Ammon's horn (tissue), 1 donor: ENCODE data around the gene ZC3H18.

Experiments
- DNase-seq: peaks from one replicate; pipeline ENCODE4 v3.0.0-alpha.2; 2016; ENCODE audit warnings: low spot score

The ZC3H18 gene

DNA sequence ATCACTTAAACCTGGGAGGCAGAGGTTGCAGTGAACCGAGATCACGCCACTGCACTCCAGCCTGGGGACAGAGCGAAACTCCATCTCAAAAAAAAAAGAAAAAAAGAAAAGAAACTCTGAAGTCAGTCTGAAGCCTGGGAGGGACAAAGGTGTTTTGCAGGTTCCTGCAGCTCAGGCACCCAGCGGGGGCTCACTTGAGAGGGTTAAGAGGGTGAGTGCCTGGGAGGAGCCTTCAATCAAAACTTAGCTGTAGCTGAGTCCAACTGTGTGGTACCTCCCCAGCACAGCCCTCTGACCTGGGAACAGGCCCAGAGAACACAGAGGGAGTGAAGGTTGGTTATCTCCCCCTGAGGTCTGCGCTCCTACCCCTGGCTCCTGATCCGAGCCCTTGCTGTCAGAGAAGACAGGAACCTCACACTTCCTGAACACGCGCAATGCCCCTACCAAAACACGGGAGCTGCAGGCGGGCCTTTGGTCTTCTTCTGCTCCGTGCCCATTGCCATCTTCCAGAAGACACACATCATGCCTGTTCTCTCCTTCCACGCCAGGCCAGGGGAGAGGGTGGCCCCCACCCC, 20.4 kb upstream of the ZC3H18 start:
- DNase-seq, result no peak

DNA sequence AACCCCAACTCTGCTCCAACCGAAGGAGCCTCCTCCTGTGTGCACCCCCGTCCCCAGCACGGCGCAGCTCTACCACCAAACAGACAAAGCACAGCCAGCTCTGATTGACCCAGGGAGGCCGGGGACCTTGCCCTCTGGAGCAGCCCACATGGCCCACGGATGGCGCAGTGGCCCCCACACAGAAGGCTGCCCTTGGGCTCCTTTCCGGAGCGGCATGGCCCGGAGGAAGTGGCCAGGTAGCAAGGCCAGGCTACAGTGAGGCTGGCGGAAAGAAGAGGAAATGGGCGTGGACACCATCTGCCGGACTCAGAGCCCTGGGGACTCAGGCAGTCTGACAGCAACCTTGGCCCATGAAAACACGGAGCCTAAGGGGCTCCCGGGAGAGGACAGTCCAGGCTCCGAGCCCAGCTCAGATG, 19.9 kb upstream of the ZC3H18 start:
- no peak for DNase-seq

DNA sequence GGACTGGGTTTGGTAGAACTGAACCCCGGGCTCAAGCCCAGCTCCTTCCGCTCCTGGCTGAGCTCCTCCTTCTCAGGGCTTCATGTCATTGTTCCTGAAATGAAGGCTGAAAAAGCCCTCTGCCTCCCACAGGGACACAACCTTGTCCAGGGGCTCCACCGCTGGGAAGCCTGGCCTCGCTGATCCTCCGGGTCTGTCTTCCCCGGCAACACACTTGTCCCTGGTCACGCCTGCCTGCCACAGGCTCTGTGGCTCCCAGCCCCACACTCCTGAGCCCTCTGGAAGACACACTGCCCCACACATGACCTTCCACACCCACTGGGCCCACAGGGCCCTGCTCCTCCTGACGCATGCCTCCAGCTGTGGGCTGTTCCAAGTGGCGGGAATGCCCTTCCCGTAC, 18.0 kb upstream of the ZC3H18 start:
- DNase-seq, result no peak

DNA sequence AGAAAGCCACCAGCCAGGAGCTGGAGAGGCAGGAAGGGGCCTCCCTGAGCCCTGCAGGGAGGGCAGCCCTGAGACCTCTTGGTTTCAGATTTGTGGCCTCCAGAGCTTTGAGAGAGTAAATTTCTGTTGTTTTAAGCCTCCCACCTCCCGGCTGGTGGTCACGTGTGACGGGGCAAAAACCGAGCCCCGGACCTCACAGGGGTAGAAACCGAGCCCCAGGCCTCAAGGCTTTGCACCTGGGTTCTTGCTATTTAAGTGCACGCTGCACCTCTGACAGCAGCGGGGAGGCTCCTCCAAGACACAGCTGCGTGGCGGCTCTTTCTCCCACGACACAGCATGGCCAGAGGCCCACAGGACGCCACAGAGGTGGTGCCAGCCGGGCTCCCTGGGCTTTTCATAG, 17.4 kb upstream of the ZC3H18 start:
- no peak for DNase-seq

DNA sequence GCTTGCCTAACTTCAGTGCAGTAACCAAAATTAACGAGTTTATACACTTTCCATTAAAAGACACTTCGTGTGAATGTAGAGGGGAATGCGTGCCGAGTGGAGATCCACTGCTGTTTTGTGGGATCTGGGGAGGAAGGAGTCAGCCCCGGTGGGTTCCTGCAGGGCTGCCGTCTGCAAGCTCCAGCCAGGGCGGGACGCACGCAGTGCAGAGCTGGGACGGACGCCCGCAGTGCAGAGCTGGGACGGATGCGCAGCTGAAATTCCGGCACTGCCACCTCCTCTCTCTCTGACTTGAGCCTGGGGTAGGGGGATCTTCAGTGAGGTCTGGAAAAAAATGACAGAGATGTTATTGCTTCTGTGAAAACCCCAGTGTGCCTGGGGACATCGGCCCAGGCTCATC, 16.5 kb upstream of the ZC3H18 start:
- no peak for DNase-seq

DNA sequence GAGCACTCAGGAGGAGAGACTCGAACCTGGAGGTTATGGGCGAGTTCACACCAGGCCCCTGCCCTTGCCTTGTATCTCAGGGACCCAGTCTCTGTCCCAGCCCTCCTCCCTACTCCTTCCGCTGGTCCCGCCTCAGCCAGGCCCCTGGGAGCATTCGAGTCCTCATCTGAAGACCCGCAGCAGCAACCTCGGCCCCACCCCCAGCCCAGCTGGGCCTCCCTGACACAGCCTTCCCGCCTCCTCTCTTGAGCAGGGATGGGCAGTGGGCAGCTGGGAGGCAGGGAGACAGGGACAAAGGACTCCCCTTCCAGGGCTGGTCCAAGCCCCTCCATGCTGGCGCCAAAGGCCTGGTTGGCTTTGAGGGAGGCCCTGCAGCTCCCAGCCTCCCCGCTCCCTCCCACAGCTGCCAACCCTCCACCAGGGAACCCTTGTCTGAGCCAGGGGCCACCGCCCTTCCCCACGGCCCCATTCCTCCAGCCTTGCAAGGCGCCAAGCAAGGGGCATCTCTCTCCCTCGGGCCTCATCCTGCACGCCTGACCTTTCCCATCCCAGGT, 15.4 kb upstream of the ZC3H18 start:
- DNase-seq, result no peak

DNA sequence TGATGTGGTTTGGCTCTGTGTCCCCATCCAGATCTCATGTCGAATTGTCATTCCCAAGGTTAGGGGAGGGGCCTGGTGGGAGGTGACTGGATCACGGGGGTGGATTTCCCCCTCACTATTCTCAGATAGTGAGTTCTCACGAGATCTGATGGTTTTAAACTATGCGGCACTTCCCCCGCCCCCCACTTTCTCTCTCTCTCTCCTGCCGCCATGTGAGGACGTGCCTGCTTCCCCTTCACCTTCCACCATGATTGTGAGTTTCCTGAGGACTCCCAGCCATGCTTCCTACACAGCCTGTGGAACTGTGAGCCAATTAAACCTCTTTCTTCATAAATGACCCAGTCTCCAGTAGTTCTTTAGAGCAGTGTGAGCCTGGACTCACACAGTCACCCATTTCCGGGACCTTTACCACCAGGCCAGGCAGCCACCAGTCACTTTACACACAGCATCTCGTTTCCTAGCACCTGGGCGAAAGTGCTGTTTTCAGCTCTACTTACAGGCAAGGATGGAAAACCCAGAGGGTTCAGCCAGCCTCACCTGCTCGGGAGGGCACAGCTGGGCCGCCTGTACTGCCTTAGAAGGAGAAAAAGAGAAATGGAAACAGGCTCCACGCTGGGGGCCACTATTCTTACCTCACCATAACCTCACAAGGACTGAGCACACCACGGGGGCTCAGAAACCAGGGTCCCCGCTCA, 13.8 kb upstream of the ZC3H18 start:
- DNase-seq, result no peak

DNA sequence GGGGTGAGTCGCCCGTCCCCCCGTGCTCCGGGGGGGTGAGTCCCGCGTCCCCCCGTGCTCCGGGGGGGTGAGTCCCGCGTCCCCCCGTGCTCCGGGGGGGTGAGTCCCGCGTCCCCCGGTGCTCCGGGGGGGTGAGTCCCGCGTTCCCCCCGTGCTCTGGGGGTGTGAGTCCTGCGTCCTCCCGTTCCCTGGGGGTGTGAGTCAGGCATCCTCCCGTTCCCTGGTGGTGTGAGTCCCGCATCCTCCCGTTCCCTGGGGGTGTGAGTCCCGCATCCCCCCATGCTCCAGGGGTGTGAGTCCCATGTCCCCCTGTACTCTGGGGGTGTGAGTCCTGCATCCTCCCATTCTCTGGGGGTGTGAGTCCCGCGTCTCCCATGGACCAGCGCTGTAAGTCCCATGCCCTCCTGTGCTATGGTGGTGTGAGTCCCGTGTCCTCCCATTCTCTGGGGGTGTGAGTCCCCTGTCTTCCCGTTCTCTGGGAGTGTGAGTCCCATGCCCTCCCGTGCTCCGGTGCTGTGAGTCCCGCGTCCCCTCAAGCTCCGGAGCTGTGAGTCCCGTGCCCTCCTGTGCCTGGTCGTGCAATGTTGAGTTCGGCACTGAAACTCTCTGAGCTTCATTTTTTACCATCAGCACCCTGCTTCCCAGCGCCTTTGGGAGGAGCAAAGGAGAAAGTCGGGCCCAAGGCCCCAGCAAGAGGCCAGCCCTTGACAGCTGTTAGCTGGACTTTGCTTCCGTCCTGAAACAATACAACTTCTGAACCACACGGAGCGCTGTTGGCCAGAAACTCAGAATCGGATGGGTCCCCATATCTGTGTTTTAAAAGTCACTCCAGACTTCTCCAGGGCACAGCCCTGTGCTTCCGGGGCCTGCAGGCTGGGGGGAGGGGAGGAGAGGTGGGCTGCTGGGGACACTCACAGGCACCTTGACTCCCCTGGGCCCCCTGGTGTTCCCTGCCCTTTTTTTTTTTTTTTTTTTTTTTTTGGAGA, 11.5 kb upstream of the ZC3H18 start:
- DNase-seq, result peak; percentile 45

DNA sequence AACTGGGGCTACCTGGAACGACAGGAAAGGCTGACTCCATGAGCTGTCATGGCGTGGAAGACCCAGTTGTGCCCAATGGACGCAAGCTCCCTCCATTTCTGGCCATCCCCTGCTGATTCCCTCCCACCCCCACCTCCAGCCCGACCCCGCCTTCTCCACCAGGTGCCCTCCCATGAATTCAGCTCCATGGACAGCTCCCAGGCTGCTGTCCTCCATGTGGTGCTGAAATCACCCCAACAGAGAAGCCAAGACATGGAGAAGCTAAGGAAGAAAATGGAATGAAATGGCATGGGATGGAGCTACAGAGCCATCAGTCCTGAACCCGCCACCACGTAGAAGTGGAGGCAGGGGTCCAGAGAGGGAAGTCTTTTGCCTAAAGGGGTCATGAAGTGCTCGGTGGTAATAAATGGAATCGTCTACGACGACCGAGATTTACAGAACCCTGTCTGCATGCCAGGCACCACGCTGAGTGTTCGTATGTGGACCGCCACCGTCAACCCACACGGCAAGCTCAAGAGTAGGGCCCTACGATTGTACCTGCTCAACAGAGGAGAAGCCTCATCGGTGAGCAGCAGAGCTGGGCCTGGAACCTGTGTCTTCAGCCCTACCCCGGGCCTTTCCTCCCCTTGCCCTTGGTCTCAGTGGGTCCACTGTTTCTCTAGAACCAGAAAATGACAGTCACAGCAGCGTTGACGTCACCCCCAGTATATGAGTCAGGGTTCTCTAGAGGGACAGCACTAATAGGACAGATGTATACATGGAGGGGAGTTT, 9.3 kb upstream of the ZC3H18 start:
- no peak for DNase-seq

DNA sequence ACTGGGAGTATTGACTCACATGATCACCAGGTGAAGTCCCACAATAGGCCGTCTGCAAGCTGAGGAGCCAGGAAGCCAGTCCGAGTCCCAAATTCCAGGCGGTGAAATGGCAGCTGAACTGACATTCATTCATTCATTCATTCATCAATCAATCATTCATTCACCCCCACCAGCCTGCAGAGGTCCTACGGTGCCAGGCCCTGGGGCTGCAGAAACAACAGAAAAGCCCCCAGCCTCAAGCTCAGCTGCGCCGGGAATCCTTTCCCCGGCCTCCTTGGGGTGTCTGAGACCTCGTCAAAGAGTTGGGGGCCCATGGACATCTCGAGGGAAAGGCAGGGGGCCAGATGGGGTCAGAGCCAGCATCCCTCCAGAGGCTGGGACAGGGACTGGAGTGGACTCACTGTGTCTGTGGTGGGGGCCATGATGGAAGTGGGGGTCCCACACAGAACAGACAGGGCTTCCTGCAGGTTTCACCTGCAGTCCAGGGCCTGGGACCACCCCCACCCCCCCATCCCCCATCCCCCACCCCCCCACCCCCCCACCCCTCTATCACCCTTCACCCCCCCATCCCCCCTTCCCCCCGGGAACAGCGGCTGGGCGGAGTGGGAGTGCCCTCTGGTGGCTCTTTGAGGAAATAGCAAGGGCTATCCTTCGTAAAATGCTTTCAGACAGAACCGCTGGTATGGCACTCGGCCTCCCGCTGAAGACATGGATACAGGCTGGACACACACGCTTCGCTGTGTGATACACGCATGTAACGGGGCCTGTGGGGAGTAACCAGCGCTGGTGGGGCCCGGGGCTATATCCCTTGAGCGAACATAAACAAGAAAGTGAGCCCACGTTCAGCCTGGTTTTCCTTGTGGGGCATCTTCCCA, 8.5 kb upstream of the ZC3H18 start:
- peak; percentile 62 for DNase-seq

DNA sequence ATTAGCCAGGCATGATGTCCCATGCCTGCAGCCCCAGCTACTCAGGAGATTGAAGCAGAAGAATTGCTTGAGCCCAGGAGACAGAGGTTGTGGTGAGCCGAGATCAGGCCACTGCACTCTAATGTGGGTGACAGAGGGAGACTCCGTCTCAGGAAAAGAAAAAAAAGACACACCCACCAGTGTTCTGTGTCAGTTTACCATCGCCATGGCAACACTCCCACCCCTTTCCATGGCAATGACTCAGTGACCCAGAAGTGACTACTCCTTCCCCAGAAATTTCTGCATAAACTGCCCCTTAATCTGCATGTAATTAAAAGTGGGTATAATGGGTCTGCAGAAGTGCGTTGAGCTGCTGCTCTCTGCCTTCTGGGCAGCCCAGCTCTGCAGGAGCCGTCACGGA, 4.0 kb upstream of the ZC3H18 start:
- no peak for DNase-seq

DNA sequence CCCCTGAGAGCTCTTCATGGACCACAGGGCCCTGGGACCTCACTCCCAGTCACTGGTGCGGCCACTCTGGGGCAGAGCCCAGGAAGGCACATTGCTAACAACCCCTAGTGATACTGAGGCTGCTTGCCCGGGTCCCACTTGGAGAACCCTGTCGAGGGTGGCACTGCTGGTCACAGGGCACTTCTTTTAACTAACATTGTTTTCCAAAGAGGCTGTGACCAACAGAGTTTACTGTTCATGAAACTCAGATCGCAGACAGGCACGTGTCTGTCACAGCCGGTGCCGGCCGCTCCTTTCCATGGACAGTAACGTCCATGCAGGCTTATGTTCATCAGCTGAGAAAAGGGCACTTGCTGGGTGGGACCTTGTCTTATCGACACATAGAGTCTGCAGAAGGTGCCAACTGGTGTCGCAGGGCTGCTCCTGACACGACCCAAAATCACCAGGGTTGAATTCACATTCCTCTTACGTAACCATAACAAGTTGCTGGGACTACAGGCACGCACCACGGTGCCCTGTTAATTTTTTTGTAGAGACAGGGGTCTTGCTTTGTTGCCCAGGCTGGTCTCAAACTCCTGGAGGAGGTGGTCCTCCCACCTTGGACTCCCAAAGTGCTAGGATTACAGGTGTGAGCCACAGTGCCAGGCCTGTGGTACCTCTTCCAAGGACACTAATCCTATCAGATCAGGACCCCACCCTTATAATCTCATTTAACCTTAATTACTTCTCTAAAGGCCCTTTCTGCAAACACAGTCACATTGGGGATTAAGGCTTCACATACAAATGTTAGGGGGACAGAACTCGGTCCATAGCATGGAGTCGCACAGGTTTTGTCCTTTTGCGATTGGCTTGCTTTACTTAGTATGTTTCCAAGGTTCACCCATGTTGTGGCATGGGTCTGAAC, 1.2 kb upstream of the ZC3H18 start:
- no peak for DNase-seq

DNA sequence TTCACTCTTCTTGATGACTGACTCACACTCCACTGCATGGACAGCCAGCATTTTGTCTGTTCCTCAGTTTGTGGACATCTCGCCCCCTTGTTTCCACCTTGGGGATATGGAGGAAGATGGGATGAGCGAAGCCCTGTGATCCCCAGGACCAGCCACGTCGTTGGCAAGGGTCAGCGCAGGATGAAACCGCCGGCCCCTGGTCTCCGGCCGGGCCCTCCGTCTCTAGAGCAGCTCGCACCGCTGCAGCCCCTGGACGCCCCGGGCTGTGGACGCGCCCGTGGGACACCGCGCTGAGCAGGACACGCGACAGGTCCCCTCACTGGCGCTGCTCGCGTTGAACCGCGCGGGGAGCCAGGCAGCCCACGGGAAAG, 604 bp upstream of the ZC3H18 start:
- no peak for DNase-seq

DNA sequence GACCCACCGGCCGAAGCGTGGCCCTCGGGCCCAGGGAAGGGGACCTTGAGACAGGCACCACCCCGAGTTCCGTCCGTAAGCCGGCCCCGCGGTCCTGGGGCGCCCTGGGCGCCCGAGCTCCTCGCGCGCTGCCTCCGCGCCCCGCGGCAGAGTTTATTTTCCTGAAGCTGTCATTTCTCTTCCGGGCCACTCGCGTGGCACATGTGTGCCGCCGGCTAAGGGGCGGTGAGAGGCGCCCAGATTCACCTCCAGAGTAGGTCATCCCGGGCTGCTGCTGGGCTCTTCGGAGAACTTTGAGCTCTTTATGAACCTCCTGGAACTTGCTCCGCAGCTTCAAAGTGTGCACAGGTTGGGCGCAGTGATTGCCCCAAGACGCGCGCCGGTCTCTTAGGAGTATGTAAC, 489 bp downstream of the ZC3H18 start:
- DNase-seq, result no peak

DNA sequence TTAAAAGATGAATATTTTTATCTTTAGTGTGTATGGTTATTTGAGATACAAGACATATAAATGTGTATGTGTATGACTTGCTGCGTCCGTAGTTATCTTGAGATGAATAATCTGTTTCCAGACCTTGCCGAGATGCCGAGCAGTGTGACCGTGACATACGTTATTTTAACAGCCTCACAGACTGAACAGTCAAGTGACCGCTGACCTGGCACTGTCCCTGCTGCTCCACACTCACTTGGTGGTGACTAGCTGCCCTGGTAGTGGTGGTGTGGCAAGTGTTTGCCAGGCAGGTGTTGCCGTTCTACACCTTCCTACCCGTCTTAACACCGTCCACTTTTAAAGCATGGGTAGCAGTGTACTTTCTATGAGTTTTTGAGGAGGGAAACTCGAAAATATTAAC, 5.0 kb downstream of the ZC3H18 start:
- DNase-seq, result no peak

DNA sequence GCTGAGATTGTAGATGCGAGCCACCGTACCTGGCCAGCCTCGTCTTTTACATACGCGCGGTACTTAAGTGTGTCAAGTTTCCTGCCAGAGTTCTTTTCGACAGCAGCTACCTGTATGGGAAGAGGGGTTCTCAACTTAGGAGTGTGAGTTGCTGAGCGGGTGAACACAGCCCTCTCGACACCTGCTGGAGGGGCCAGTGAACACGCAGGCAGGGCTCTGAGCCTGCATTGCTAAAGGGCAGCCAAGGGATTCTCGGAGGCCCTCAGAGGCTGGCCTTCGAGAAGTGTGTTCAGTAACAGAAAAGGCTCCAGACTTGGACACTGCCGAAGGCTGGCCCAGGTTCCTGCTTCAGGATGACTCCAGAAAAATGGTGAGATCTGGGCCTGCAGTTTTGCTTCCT, 6.1 kb downstream of the ZC3H18 start:
- no peak for DNase-seq

DNA sequence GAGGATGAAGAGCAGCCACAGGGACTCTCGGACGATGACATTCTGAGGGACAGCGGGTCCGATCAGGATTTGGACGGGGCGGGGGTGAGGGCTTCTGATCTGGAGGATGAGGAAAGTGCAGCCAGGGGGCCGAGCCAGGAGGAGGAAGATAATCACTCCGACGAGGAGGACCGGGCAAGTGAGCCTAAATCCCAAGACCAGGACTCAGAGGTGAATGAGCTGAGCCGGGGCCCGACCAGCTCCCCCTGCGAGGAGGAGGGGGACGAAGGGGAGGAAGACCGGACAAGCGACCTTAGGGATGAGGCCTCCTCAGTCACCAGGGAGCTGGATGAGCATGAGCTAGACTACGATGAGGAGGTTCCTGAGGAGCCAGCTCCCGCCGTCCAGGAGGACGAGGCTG, 7.0 kb downstream of the ZC3H18 start:
- DNase-seq, result no peak

DNA sequence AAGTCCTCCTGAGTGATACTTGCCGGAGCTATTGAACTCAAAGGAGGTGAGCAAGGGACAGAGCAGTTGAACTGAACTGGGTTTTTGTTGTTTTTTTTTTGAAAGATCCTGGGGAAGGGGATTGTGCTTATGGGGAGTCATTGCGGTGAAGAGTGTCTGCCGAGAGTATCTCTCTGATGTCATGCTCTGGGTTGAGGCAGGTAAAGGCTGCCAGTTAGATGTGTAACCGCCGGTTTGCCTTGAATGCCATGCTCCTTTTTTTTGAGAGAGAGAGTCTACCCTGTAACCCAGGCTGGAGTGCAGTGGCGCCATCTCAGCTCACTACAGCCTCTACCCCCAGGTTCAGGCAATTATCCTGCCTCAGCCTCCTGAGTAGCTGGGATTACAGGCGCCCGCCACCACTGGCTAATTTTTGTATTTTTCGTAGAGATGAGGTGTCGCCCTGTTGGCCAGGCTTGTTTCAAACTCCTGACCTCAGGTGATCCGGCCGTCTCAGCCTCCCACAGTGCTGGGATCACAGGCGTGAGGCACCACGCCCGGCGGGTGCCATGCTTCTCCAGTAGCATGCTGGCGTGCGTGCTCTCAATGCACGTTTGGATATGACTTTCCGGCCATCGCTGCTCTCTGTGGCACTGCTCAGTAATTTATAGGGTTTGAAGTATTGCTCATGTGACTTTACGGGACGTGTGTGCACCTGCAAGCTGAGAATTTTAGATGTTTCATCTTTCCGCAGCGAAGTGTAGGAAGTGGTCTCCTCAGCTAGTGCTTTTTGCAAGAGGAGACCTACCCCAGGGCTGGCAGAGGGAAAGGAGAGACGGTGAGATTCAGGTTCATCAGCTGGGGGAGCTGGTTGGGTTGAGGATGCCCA, 8.5 kb downstream of the ZC3H18 start:
- DNase-seq, result no peak

DNA sequence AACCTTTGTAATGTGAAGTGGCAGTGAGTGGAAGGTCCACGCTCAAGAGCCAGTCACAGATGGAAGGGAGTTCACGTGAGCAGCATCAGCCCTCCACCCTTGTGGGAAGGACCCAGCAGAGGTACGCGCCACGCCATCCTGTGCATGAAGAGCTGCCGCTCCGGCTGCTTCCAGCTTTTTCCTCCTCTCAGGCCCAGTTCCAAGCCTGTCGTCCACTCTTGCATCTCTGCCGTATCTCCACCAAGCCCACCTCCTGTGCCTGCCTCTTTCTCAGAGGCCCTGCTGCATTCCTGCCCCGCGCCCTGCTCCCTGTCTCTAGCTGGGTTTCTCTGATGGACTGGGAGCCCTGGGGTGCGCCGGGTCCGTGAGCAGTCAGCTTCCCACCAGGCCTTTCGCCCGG, 10.2 kb downstream of the ZC3H18 start:
- no peak for DNase-seq
